GM23338 (cell line): ENCODE data around the gene TMEM223. TPM values are rescaled to one million over a fixed set of nuclear protein-coding genes. Genes with fewer than 3 reads are reported as not detected.

Source experiments
- ETS1 ChIP-seq: IDR thresholded peaks from 2 replicates; pipeline ENCODE4 v1.6.1; 2016; ENCODE audit warnings: antibody characterized with exemption
- EZH2 ChIP-seq: fragments of 200-600 bp; sonication (generic); IDR thresholded peaks from one replicate; pipeline ENCODE4 v1.8.0; 2017; ENCODE audit warnings: antibody characterized with exemption, mild to moderate bottlenecking, low read depth; ENCODE audit not compliant: unreplicated experiment
- JUNB ChIP-seq: IDR thresholded peaks from one replicate; pipeline ENCODE4 v1.6.1; 2016; ENCODE audit warnings: antibody characterized with exemption; ENCODE audit not compliant: unreplicated experiment
- REST ChIP-seq: IDR thresholded peaks from one replicate; pipeline ENCODE4 v1.6.1; 2018; ENCODE audit warnings: antibody characterized with exemption; ENCODE audit not compliant: unreplicated experiment
- ZNF462 ChIP-seq: fragments of 250-450 bp; sonication (Bioruptor Pico); IDR thresholded peaks from 2 replicates; pipeline ENCODE4 v1.5.0; 2020; ENCODE audit warnings: mild to moderate bottlenecking, moderate library complexity
- polyA plus RNA-seq: library from polyadenylated mRNA; unstranded; fragments of >200 nt; fragmentation: Nextera tagmentation; extraction: Ambion mirVana; gene quantifications from 2 replicates; pipeline ENCODE4 v1.2.1, GENCODE V29; 2016
- total RNA-seq: library from RNA; depleted of rRNA; stranded (reverse); fragments of >200 nt; shearing (Covaris generic); gene quantifications from 2 replicates; pipeline ENCODE4 v1.2.3, GENCODE V29; 2014

The TMEM223 gene
- total and polyA plus RNA-seq, 2 experiments from 2014 or later: 46.1 to 59.6 TPM

- TF ChIP-seq ZNF462 (no peak), JUNB (no peak), REST (no peak), EZH2 (no peak), ETS1 (no peak)
These were observed 5.3 kb downstream of the TMEM223 start (continued) for GRCh38 chr11:62786318-62787004.
